Glutamatergic neuron (in vitro differentiated cells): ENCODE measurements around the gene IRF2BP1. TPM values are rescaled to one million over a fixed set of nuclear protein-coding genes. Genes with fewer than 3 reads are reported as not detected.

Experiments used
- DNase-seq: peaks from one replicate; pipeline ENCODE4 v3.0.0; 2022
- H3K27ac Mint-ChIP-seq: one replicate; pipeline ENCODE4 v1.8.0; 2020; ENCODE audit warnings: mild to moderate bottlenecking, mixed read lengths, inconsistent platforms; ENCODE audit not compliant: unreplicated experiment
- H3K27me3 Mint-ChIP-seq: one replicate; pipeline ENCODE4 v1.8.0; 2020; ENCODE audit warnings: mild to moderate bottlenecking, moderate library complexity, mixed read lengths, inconsistent platforms; ENCODE audit not compliant: unreplicated experiment
- H3K36me3 Mint-ChIP-seq: one replicate; pipeline ENCODE4 v1.8.0; 2020; ENCODE audit warnings: mild to moderate bottlenecking, mixed read lengths, inconsistent platforms; ENCODE audit not compliant: unreplicated experiment
- H3K4me1 Mint-ChIP-seq: one replicate; pipeline ENCODE4 v1.8.0; 2020; ENCODE audit warnings: mild to moderate bottlenecking, low read depth, mixed read lengths, inconsistent platforms; ENCODE audit not compliant: unreplicated experiment
- H3K4me3 Mint-ChIP-seq: one replicate; pipeline ENCODE4 v1.8.0; 2020; ENCODE audit warnings: mild to moderate bottlenecking, mixed read lengths, inconsistent platforms; ENCODE audit not compliant: unreplicated experiment
- H3K9me3 Mint-ChIP-seq: one replicate; pipeline ENCODE4 v1.8.0; 2020; ENCODE audit warnings: mild to moderate bottlenecking, moderate library complexity, mixed read lengths, inconsistent platforms; ENCODE audit not compliant: unreplicated experiment
- CTCF ChIP-seq: fragments of 200-600 bp; sonication (generic); IDR thresholded peaks from one replicate; pipeline ENCODE4 v1.5.0; 2021; ENCODE audit not compliant: partially characterized antibody, unreplicated experiment
- total RNA-seq: library from RNA; stranded (reverse); fragmentation: NEBNext Ultra II Directional; extraction: Animal tissue kit (Norgen Biotek cat#: 25700); gene quantifications from one replicate; pipeline ENCODE4 v1.2.1, GENCODE V29; 2021; ENCODE audit not compliant: unreplicated experiment

The IRF2BP1 gene
- total RNA-seq, 1 donor from 2014 or later = 19.2 TPM

GRCh38 chr19:45890877-45891276 lies 4.9 kb upstream of the IRF2BP1 start:
- no peaks in the 10 kb centered on the region for H3K36me3 Mint-ChIP-seq
- peaks cover 5% of the 10 kb centered on the region for H3K27me3 Mint-ChIP-seq
- H3K27ac Mint-ChIP-seq = no peak overlapping the region
- H3K4me3 Mint-ChIP-seq = no peak overlapping the region
- DNase-seq = no peak
- no peaks in the 10 kb centered on the region for H3K4me1 Mint-ChIP-seq
- TF ChIP-seq CTCF = no peak
- H3K9me3 Mint-ChIP-seq = peaks cover 10% of the 10 kb centered on the region

GRCh38 chr19:45889210-45889885 lies 3.4 kb upstream of the IRF2BP1 start:
- H3K4me1 Mint-ChIP-seq = no peaks in the 10 kb centered on the region
- H3K4me3 Mint-ChIP-seq = no peak overlapping the region
- H3K27ac Mint-ChIP-seq = no peak overlapping the region
- H3K36me3 Mint-ChIP-seq = no peaks in the 10 kb centered on the region
- no peak for DNase-seq
- peaks cover 5% of the 10 kb centered on the region for H3K27me3 Mint-ChIP-seq
- peaks cover 9% of the 10 kb centered on the region for H3K9me3 Mint-ChIP-seq
- TF ChIP-seq CTCF = no peak

GRCh38 chr19:45887200-45887710 lies 1.3 kb upstream of the IRF2BP1 start:
- Mint-ChIP-seq H3K27ac (peak overlapping the region; percentile 93), H3K9me3 (peaks cover 5% of the 10 kb centered on the region), H3K4me3 (peak overlapping the region; percentile 96), H3K4me1 (peaks cover 5% of the 10 kb centered on the region), H3K27me3 (peaks cover 5% of the 10 kb centered on the region), H3K36me3 (no peaks in the 10 kb centered on the region)
- no peak for DNase-seq
- no peak for TF ChIP-seq CTCF

GRCh38 chr19:45886427-45887199 lies 672 bp upstream of the IRF2BP1 start:
- no peaks in the 10 kb centered on the region for H3K36me3 Mint-ChIP-seq
- peak overlapping the region; percentile 93 for H3K27ac Mint-ChIP-seq
- DNase-seq = peak; percentile 92
- H3K4me1 Mint-ChIP-seq = peaks cover 6% of the 10 kb centered on the region
- peaks cover 6% of the 10 kb centered on the region for H3K9me3 Mint-ChIP-seq
- peak overlapping the region; percentile 96 for H3K4me3 Mint-ChIP-seq
- no peak for TF ChIP-seq CTCF
- peaks cover 5% of the 10 kb centered on the region for H3K27me3 Mint-ChIP-seq
